Mucosa of descending colon (tissue), 3 donors: ENCODE measurements around the gene CDH8. TPM values are rescaled to one million over a fixed set of nuclear protein-coding genes. Genes with fewer than 3 reads are reported as not detected.

Experiments used
- ATAC-seq: fragments of 200-7000 bp; cut with Tn5 transposase; one replicate; pipeline ENCODE4 v1.9.1; 2020; ENCODE audit warnings: mild to moderate bottlenecking, moderate library complexity
- DNase-seq, 3 donors: peaks; one replicate each; pipeline ENCODE4 v3.0.0-alpha.2; 2020
- H3K36me3 ChIP-seq: fragments of 200-600 bp; one replicate; pipeline ENCODE4 v1.8.0; 2021; ENCODE audit warnings: low read depth, mild to moderate bottlenecking
- H3K4me1 ChIP-seq: fragments of 200-600 bp; one replicate; pipeline ENCODE4 v1.8.0; 2021; ENCODE audit warnings: low read depth, mild to moderate bottlenecking
- H3K4me3 ChIP-seq: fragments of 200-600 bp; one replicate; pipeline ENCODE4 v1.8.0; 2021; ENCODE audit warnings: mild to moderate bottlenecking
- H3K9me3 ChIP-seq: fragments of 200-600 bp; one replicate; pipeline ENCODE4 v1.8.0; 2021; ENCODE audit warnings: mild to moderate bottlenecking
- CTCF ChIP-seq: fragments of 200-600 bp; IDR thresholded peaks from one replicate; pipeline ENCODE4 v1.8.0; 2022; ENCODE audit warnings: antibody characterized with exemption, mild to moderate bottlenecking
- intact Hi-C, 2 donors: fragments of 100-400 bp; cut with DNase I in 1 of 2; cut with micrococcal nuclease in 1 of 2; formaldehyde crosslinking; loops; one replicate each; pipeline versions ENCODE4 v1.11.0 to v1.11.1; 2022; cut with DNase I, micrococcal nuclease
- total RNA-seq, 3 donors: library from RNA; stranded (reverse); fragmentation: NEBNext Ultra II Directional in 2 of 3; extraction: Animal tissue kit (Norgen Biotek cat#: 25700) in 2 of 3; gene quantifications; one replicate each; pipeline versions ENCODE4 v1.2.1 to v1.2.4, GENCODE V29; 2021 to 2023
- donor health status: DM: no; HTN: no; CAD: no; lungs with moderate emphysema.
- donor health status: DM: no; HTN: no; CAD: no.
- donor health status: DM: no; HTN: yes; CAD: no.

CDH8 gene
- total RNA-seq, 3 donors from 2014 or later = 0.16 to 1.2 TPM; not detected in 1

DNA sequence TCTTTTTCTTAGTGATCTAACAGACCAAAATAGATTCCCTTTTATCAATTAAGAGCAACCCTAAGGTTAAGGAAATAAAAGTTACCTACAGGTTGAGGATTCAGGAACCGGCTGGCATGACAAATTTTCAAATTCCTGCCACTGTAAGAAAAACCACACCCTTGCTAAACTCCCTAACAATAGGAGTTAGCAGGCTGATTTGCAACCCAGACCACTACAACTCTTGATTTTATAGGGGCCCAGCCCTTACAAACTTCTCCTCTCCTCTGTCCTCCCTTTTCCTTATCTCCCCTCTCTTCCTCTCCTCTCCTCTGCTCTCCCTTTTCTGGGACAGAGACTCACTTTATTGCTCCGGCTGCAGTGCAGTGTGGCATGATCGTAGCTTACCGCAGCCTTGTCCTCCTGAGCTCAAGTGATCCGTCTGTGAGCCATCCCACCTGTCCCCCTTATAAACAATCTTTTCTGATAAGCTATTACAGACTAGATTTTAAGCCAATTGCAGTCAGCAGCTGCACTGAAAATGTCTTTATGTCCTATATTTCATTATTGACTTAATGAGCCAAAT is 418.9 kb downstream of the CDH8 start:
- DNase-seq = no peak
- ATAC-seq = no peak
- Histone ChIP-seq H3K9me3 (no peaks in the 10 kb centered on the region), H3K4me1 (no peaks in the 10 kb centered on the region), H3K4me3 (no peak overlapping the region), H3K36me3 (no peaks in the 10 kb centered on the region)
- intact Hi-C loops = no loop called here
- no peak for TF ChIP-seq CTCF

DNA sequence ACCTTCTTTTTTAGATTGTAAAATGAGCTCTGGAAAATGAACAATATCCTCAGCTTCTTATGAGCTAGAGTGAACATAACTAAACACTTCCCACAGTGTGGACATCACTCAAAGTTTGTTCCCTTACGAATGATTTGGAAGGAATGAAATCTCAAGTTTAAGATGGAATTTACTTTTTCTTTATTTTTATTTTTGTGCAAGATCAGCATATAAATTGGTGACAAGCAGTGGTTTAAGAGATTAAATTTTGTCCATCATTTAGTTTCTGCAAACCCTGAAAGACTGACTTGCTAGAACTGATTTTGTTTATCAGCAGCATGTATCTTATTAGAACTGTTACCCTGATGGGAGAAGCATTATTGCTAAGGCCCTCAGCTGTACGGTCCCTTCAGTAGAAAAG is 420.1 kb downstream of the CDH8 start:
- TF ChIP-seq CTCF = no peak
- intact Hi-C loops = no loop called here
- Histone ChIP-seq H3K4me3 (no peak overlapping the region), H3K36me3 (no peaks in the 10 kb centered on the region), H3K4me1 (no peaks in the 10 kb centered on the region), H3K9me3 (no peaks in the 10 kb centered on the region)
- DNase-seq (no peak), ATAC-seq (no peak)

- DNase-seq (no peak), ATAC-seq (no peak)
- intact Hi-C loops = no loop called here
- Histone ChIP-seq H3K36me3 (no peaks in the 10 kb centered on the region), H3K9me3 (no peaks in the 10 kb centered on the region), H3K4me3 (no peak overlapping the region), H3K4me1 (no peaks in the 10 kb centered on the region)
- no peak for TF ChIP-seq CTCF
These were observed 424.3 kb downstream of the CDH8 start for GRCh38 chr16:61611847-61612491.

DNA sequence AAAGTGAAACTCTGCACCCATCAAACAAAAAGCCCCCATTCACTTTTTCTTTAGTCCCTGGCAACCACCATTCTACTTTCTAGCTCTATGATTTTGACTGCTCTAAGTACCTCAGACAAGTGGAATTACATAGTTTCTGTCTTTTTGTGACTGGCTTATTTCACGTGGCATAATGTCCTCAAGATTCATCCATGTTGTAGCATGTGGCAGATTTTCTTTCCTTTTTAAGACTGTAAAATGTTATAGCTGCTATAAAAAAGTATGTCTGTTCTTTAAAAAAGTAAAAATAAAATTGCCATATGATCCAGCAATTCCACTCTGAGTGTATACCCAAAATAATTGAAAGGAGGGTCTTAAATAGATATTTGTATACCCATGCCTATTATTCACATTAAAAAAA is 429.7 kb downstream of the CDH8 start:
- Histone ChIP-seq H3K4me1 (no peaks in the 10 kb centered on the region), H3K9me3 (no peaks in the 10 kb centered on the region)

More for the DNA sequence above, 429.7 kb downstream of the CDH8 start:
- intact Hi-C loops = no loop called here
- DNase-seq = no peak
- Histone ChIP-seq H3K4me3 (no peak overlapping the region), H3K36me3 (no peaks in the 10 kb centered on the region)
- ATAC-seq = no peak
- TF ChIP-seq CTCF = no peak
